Measurements from ENCODE around the gene S100A2. TPM values are rescaled to one million over a fixed set of nuclear protein-coding genes. Genes with fewer than 3 reads are reported as not detected.

Gene S100A2
- total RNA-seq, 4 donors from 2014 or later, result 2.7 to 73.3 (median 14.2) TPM

DNA sequence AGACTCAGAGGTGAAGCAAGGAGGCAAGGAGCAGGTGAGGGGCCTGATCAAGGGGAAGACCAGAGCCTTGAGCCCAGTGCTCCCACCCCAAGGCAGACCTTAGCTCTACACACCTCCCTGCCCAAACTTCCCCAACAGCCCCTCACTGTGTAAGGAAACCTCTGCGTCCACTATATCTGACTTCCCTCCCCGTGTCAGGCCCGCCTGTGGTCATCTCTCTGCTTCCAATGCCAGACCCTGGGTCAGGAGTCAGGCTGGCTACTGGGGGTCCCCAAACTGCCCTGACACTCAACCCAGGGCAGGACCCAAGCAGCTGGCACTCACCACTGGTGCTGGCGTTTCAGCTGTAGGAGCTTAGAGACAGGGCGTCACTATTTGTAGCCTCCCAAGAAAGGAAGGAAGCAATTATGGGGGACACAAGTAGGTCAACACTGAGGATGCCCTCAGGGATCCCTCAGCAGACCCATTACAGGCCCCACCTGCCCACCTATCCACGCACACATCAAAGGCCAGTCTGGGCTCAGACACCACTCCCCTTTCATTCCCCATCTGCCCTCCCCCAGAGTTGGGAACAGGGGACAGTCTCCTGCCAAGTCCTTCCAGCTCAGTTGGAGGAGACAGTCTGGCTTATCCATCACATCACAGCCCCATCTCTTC, 15.8 kb downstream of the S100A2 start:
- TF ChIP-seq POLR2AphosphoS5 (IDR thresholded peaks at IDR 0.05) (no peak), EP300 (IDR thresholded peaks at IDR 0.05) (no peak), POLR2A (IDR thresholded peaks at IDR 0.05) (no peak)
- TF ChIP-seq, protein P1, sequence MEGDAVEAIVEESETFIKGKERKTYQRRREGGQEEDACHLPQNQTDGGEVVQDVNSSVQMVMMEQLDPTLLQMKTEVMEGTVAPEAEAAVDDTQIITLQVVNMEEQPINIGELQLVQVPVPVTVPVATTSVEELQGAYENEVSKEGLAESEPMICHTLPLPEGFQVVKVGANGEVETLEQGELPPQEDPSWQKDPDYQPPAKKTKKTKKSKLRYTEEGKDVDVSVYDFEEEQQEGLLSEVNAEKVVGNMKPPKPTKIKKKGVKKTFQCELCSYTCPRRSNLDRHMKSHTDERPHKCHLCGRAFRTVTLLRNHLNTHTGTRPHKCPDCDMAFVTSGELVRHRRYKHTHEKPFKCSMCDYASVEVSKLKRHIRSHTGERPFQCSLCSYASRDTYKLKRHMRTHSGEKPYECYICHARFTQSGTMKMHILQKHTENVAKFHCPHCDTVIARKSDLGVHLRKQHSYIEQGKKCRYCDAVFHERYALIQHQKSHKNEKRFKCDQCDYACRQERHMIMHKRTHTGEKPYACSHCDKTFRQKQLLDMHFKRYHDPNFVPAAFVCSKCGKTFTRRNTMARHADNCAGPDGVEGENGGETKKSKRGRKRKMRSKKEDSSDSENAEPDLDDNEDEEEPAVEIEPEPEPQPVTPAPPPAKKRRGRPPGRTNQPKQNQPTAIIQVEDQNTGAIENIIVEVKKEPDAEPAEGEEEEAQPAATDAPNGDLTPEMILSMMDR (IDR thresholded peaks at IDR 0.05), result no peak
- no peak for ATAC-seq
- H3K36me3 ChIP-seq, result no peaks in the 10 kb centered on the region
- 81% methylated on average over 2 of the region's 6 CpGs; no CpG with 5 or more reads in 1 of the 2 donors for WGBS, 2 donors (ENCODE audit: low coverage in 1 of 2)
- no peak overlapping the region for H3K4me3 ChIP-seq
- peaks cover 4 to 80% (median 66%) of the 10 kb centered on the region in 3 donors for H3K4me1 ChIP-seq
- no peaks in the 10 kb centered on the region for H3K27me3 ChIP-seq
- peak overlapping the region in 3 of 4 donors; percentile 70 to 79 (median 71) for H3K27ac ChIP-seq
- H3K9me3 ChIP-seq, result no peaks in the 10 kb centered on the region

DNA sequence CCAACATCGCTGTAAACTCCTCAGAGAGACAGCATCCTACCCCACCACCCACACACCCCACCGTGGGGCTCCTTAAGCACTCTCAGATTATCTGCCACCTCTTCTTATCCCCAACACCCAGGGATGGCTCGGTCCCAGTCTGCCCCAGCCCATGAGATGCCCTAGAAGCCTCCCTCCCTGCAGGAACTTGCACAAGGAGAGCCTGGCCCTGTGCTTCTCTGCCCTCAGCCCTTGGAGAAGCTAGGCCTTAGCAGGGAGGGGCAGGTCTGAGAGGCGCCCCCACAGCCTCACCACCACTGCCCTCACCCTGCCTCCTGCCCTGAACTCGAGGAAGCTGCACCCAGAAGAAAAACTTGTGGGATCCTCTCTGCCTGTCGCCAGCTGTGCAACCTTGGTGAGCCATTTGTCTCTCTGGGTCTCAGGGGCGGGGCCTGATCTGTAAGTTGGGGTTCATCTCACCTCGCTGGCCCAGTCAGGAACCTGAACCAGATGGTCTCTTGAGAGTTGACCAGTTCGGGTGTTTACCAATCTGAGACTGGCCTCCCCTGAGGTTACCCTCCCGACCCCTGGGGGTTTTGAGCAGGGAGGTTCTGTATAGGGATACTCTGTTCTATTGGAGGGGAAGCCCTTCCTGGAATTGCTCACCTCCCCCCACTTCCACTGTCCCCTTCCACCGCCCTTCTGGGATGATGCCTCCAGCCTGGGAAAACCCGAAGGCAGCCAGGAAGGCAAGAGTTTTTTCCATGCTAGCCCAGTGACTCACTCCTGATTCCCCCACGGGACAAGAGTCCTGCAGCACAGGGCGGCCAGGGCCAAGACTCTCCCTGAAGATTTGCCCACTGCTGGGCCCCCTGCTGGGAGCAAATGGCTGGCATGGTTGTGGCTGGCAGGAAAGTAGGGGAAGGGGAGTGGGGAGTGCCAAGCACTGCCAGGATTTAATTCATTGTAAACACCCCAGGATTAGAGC, 16.6 kb downstream of the S100A2 start, which contains the start of gene S100A3:
Gene S100A3 (minus strand): TSS at position 537 of the 967 bp plus-strand sequence. CDS start 773 bp downstream, outside the sequence.
- Histone ChIP-seq H3K27me3 (no peaks in the 10 kb centered on the region), H3K27ac (peak within 1 kb of the TSS in 3 of 4 donors; percentile 70 to 79 (median 71)), H3K4me1 (peaks cover 5 to 80% (median 68%) of the 10 kb centered on the region in 3 donors), H3K36me3 (no peaks in the 10 kb centered on the region), H3K4me3 (no peak within 1 kb of the TSS), H3K9me3 (no peaks in the 10 kb centered on the region)
- peak; percentile 68 for TF ChIP-seq POLR2AphosphoS5 (IDR thresholded peaks at IDR 0.05)
- no peak for TF ChIP-seq POLR2A (IDR thresholded peaks at IDR 0.05)
- TF ChIP-seq, protein P1 (IDR thresholded peaks at IDR 0.05), result peak in 1 of 4 experiments; percentile 23
- no peak for TF ChIP-seq EP300 (IDR thresholded peaks at IDR 0.05)
- WGBS, 2 donors (ENCODE audit: low coverage in 1 of 2), result 33 to 45% methylated on average over 3 to 7 of the region's 14 CpGs
- peak; percentile 68 for ATAC-seq

DNA sequence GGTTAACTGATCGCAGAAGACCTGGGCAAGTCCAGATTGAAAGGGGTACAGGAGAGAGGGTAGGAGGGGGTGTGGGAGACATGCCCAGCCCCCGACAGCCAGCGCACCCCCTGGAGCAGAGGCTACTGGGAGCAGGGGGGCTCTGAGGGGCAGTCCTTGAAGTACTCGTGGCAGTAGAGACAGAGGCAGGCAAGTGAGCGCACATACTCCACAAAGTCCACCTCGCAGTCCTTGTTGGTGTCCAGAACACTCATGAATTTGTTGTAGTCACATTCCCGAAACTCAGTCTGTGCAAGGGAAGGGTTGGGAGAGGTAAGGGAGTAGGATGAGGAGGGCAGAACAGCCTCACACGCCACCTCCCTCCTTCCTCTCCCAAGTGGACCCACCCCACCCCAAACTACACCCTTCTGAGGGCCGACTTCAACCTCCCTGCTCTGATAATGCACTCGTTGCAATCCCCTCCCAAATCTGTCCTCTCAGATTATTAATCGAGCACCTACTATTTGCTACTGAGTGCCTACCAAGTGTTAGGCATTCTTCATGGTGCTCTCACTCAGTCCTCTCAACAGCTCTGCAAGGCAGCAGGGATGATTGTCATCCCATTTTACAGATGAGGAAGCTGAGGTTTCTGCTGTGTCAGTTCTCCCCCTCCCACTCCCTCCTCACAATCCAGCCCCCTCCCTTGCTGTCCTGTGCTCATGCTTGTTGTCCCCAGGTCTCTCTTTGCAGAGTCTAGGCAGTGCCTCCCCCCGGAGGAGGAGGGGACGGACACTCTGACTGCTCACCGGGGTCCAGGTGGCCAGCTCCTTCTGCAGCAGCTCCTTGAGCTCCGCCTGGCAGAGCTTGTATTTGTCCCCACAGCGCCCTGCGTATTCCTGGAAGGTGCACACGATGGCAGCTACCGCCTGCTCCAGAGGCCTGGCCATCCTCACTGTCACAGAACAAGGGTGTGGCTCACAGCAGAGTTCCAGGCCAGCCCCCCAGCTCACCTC, 17.8 kb downstream of the S100A2 start:
- H3K36me3 ChIP-seq, result no peaks in the 10 kb centered on the region
- TF ChIP-seq POLR2A (IDR thresholded peaks at IDR 0.05) (no peak), POLR2AphosphoS5 (IDR thresholded peaks at IDR 0.05) (no peak), EP300 (IDR thresholded peaks at IDR 0.05) (no peak)
- TF ChIP-seq, protein P1 (IDR thresholded peaks at IDR 0.05), result no peak
- ATAC-seq, result no peak
- H3K27ac ChIP-seq, result peak overlapping the region in 3 of 4 donors; percentile 79 to 90 (median 82)
- H3K4me3 ChIP-seq, result no peak overlapping the region
- WGBS, 2 donors (ENCODE audit: low coverage in 1 of 2), result 69 to 71% methylated on average over 6 to 8 of the region's 19 CpGs
- no peaks in the 10 kb centered on the region for H3K27me3 ChIP-seq
- H3K9me3 ChIP-seq, result no peaks in the 10 kb centered on the region
- H3K4me1 ChIP-seq, result peaks cover 5 to 80% (median 71%) of the 10 kb centered on the region in 3 donors

DNA sequence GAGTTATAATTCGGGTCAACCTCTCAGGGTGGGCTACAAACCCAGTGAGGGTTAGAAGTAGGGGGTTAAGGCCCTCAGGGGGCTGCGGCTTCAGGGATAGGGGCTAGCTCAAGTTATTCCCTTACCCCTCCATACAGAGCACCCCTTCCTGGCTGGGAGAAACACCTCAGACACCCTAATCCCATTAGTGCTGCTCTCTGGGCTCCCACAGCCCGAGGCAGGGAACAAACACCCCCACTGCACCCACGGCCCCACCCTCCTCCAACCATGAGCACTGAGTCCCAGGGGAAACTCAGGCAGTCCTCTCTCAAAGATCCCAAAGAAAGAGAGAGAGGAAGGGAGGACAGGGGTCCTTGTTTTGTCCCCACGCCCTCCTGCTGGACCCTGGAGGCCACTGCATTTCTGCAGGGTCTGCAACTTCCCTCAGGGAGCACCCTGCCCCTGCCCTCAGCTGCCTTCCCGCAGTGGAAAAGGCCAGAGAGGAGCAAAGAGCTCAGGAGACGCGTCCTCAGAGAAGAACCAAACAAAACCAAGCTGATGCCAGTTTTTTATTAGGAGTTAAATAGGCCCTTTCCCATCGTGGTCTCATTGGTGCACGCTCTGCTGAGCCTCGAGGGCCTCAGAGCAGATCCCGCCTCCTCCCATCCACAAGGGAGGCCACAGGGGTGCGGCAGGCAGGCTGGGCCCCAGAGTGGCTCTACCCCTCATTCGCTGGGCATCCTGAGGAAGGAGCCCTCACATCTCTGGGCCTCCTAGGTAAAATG, 18.7 kb downstream of the S100A2 start:
- Histone ChIP-seq H3K4me1 (peaks cover 5 to 86% (median 72%) of the 10 kb centered on the region in 3 donors), H3K27ac (peak overlapping the region in 3 of 4 donors; percentile 79 to 90 (median 82)), H3K36me3 (no peaks in the 10 kb centered on the region), H3K27me3 (no peaks in the 10 kb centered on the region), H3K4me3 (peak overlapping the region in 1 of 2 donors; percentile 54), H3K9me3 (no peaks in the 10 kb centered on the region)
- WGBS, 2 donors (ENCODE audit: low coverage in 1 of 2), result 73 to 90% methylated on average over 4 to 5 of the region's 14 CpGs
- no peak for ATAC-seq
- TF ChIP-seq, protein P1 (IDR thresholded peaks at IDR 0.05), result no peak
- TF ChIP-seq POLR2A (IDR thresholded peaks at IDR 0.05) (no peak), EP300 (IDR thresholded peaks at IDR 0.05) (no peak), POLR2AphosphoS5 (IDR thresholded peaks at IDR 0.05) (no peak)
